HG03460 (cell line): ENCODE measurements around the gene SEZ6L.

Experiments used
- ATAC-seq: cut with Tn5 transposase; IDR thresholded peaks from one replicate; pipeline ENCODE4 v1.9.1; 2021; ENCODE audit not compliant: unreplicated experiment

Gene SEZ6L

GRCh38 chr22:26239581-26239980, 70.3 kb downstream of the SEZ6L start:
- ATAC-seq: no peak

GRCh38 chr22:26241361-26241760, 72.1 kb downstream of the SEZ6L start:
- no peak for ATAC-seq

DNA sequence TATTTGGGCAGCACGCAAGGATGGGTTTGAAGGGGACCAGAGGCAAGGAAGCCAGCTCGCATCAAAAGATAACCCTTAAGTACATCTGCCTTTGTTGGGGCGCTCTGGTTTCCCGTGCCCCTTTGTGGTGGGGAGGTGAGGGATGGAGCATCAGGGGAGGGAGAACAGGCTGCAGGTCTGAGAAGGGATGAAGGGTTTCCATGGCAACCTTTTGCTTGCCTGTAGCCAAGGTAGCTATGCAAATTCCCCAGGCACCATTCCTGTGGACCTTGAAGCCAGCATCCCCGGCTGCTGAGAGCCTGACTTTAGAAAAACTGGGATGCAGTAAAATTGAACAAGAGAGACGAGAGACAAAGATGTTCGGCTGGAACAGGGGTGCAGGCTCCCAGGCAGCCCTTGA, 75.7 kb downstream of the SEZ6L start:
- ATAC-seq: no peak

DNA sequence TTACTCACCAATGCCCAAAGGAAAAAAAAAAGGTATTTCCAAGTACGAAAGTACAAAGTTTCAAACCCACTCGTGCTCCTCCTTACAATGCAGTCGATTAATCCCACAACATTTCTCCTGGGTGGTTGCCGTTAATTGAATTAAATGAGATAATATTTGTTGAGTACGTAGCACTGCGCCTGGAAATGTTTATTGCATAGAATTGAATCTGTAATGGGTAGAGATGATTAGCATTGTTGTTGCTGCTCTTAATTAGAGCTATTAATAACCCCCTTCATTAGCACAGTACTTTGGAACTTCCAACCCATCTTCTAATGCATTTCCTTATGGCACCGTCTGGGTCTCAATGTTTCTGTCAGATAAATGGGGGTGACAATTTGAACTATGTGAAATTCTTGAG, 77.3 kb downstream of the SEZ6L start:
- ATAC-seq: no peak

- ATAC-seq: no peak
These were observed 82.6 kb downstream of the SEZ6L start for GRCh38 chr22:26251869-26252268.

DNA sequence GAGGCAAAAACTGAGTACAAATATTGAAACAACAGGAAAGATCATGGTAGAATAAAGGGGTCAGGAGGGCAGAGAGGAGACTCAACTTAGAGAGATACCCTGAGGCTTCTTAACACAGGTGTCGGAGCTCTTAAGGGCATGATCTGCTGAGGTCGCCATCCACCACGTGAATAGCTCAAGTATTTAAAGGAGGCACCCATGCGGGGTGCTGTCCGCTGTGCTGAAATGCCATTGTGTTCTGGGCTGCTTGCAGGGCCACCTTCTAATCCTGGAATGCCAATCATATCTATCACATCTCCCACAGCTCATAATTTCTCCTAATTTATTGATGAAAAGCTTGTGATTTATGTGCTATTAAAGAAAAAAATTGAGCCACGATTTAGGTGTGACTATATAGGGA, 90.2 kb downstream of the SEZ6L start:
- ATAC-seq: no peak

DNA sequence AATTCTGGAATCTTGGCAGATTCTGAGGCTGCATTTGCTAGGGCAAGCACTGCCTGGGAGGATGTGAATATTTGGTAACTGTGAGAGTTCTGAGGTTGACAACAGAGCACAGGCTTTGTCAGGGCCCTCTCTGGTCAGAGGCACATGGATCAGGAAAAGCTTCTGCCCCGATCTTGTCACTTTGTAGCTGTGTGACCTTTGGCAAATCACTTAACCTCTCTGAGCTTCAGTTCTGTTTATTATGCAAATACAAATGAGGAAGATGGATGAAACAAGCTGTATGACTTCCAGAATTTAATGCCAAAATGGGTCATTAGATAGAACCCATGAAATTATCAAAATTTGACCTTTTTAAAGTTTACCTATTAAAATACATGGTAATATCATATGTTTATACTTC, 94.9 kb downstream of the SEZ6L start:
- ATAC-seq: no peak

DNA sequence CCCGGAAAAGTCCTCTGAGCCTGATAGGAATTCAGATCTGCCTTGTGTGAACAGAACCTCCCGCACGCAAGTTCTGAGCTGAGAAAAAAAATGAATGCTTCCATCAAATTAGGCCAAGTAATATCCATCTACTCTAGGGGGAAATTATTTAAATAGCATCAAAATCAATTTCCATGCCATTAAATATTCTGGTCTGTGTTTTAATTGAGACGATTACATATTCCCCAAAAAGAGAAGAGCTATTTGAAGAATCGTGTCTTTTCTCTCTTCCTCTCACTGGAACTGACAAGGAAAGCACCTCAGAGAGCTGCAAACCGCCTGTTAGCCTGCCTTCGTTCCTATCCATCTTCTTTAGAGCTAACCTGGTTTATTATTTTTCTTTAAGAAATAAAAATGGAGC, 96.0 kb downstream of the SEZ6L start:
- ATAC-seq: no peak

DNA sequence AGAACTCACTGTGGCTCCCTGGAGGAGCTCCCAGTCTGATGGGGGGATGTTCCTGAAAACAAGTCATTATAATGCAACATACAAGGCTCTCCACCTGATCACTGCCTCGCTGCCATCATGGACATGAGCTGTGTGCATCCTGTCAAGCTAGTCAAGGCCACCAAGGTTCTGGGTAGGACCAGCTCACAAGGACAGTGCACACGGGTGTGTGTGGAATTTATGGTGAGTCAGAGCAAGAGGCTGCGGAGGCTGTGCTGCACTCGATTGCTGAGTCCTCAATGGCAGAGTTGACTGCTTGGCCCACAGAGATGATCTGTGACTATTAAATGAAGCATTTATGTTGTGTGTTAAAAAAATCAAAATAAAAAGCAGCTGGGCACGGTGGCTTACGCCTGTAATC, 96.6 kb downstream of the SEZ6L start:
- no peak for ATAC-seq

DNA sequence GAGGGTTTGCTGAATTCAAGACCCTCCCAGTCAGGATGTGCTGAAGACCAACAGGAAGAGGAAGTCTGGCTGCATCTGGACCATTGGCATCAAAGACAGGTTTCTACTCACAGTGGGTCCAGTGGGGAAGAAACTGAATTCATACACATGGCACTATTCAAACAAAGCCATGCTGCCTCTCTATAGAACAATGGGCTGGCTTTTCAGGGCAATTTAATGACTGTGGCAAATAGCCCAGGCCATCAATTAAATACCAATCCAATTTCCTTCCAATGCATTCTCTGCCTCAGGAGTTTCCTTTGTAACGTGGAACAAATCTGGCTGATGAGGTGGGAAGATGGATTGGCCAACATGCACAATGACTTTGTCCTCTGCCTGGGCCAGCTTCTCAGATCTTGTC, 98.6 kb downstream of the SEZ6L start:
- ATAC-seq: no peak

DNA sequence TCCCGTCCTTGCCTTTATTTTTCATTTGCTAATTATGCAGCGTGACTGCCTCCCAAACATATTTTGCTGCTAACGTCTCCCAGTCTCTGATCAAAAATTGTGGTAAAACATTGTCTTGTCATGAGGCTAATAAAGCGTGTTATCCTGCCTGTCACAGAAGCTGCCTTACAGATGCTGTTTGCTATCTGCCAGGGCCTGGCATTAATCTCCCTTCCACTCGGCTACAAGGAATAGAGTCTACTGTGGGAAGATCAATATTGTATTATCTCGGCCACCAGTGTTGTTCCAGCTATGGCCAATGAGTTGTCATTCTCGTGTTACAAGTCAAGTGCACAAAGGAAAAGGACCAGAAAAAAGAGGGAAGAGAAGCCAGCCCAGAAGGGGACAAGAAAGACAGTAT, 100.3 kb downstream of the SEZ6L start:
- no peak for ATAC-seq

DNA sequence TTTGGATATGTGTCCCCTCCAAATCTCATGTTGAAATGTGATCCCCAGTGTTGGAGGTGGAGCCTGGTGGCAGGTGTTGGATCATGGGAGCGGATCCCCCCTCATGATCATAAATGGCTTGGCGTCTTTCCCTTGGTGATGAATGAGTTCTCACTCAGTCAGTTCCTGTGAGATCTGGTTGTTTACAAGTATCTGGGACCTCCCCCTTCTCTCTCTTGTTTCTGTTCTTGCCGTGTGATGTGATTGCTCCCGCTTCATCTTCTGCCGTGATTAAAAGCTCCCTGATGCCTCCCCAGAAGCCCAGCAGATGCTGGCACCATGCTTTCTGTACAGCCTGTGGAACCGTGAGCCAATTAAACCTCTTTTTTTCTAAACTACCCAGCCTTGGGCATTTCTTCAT, 102.2 kb downstream of the SEZ6L start:
- no peak for ATAC-seq

GRCh38 chr22:26273011-26273675, 103.9 kb downstream of the SEZ6L start:
- no peak for ATAC-seq

DNA sequence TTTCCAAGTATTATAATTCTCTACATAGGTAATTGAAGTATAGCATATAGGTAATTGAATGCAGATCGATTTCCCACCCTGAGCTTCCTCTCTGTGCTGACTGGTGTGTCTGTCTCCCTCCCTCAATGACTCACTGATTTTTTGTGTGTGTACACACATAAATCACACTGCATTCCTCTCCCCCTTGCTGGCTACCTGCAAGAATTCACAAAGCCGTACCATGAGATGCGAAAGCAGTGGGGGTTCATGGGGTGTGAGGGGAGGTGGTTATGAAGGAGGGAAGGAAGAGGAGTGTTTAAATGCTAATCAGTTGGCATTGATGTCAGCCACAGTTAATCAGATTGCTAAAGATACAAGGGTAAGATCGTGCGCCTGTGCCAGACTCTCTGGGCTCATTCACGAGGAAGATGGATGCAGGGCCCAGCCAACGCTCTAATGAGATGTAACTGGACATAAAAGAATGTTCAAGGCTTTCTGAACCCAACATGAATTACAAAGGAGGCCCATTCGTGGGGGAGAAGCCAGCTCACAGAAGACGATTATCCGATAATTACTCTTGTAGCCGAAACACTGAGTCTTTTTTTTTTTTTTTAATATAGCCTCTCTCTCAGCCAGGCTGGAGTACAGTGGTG, 107.4 kb downstream of the SEZ6L start:
- ATAC-seq: no peak

DNA sequence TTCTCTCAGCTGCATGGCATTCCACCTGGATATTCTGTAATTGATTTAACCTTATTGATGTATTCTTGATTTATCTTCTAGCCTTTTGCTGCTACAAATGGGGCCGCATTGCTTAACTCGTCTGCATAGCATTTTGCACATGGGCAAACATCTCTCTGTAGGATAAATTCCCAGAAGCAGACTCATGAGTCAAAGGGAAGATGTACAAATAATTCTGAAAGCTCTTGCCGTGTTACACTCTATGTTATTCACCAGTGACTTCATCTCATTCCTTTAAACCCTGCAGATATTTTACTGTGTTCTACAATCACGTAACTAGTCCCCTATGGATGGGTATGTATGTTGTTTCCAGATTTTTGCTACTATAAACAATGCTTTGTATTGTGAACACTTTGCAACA, 112.7 kb downstream of the SEZ6L start:
- no peak for ATAC-seq

DNA sequence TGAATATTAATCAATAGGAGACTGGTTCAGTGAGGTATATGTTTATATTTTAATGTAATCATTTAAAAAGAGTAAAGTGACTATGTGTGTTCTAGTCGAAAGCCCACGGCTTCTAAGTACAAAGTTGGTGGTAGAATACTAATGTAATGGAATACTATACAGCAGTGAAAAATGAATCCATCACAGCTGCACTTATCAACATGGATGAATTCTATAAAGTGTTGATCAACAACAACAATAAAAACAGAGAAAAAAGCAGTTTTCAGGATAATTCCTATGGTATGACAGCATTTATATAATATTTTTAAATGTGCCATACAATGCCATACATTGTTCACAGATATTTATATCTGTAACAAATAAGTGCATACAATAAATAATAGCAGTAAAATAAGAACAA, 114.1 kb downstream of the SEZ6L start:
- no peak for ATAC-seq

- no peak for ATAC-seq
These were observed 116.4 kb downstream of the SEZ6L start for GRCh38 chr22:26285632-26286031.

DNA sequence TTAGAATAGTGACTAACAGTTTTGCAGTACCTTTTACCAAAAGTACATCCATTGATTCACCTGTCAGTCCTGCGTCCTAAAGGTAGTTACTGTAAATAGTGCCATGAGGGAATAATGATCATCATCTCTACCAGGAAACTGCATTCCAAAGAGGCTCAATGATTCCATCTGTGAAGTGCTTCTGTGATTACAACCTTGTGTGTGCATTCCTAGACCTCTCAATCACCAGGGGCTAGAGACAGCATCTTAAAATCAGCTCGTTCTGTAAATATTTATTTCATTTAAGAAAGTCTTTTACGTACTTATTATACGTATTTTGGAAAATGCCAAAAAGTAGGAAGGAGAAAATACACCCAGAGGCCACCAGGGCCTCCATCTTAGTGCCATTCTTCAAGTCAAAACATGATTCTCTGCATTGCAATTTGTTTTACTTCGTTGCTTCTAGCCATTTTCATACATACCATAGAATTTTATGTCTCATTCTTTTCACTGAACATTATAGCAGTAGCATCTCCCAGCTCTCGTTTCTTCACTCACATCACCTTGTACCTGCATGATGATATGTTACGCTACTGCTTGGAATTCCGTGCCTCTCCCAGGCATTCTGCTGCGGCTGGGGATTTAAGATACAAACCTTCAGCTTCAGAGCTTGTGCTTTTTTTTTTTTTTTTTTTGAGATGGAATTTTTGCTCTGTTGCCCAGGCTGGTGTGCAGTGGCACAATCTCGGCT, 117.0 kb downstream of the SEZ6L start:
- ATAC-seq: no peak

DNA sequence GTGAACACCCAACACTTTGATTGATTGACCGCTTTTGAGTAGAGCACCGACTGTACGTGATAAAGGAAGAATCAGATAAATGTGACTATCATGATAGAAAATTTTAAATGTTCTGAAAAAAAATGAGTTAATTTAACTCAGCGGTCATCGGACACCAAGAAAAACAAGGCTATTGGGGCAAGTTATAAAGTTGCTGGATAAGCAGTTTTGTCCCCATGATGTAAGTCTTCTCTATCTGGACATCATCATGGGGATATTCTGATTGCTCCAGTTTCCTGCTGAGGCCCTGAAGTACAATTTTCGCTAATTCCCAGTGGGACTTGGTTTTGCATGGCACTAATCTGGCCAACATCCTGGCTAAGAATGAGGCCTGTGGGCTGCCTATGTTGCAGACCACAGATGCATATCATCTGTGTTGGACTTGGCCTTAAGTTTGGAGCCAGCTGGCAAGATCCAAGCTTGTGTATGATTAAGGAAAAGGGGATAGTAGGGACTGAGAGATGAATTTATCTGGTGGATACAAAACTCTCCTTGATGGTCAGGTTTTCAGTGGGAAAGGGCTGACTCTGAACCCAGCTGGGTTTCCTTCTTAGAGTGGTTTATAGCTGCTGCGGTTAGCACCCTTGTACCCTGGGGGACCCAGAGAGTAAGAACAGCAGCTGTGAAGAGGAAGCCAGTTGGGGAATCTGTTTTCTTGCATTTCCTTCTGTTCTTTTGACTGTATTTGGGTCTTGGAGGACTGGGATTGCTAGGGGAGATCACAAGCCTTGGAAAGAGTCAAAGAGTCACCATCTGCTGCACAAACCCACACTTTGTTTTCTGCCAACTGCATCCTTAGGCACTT, 118.3 kb downstream of the SEZ6L start:
- ATAC-seq: no peak

DNA sequence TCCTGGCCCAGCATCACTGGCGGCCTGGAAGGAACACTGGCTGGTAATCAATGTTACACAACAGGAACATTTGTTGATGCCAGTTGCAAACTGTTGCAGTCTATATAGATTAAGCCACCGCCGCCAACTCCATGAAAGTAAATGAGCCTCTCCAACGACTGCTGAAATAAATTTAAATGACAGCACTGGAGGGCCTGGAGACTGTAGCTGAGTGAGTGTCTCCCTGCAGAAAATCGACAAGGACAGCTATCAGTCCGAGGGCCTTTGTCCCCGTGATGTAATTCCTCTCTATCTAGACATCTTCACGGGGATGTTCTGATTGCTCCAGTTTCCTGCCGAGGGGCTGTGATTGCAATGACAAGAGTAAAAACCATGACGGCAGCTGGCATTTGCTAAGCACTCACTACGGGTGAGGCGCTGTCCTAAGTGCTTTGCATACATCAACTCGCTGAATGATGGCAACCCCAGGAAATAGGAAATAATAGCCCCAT, 120.4 kb downstream of the SEZ6L start:
- no peak for ATAC-seq

- ATAC-seq: no peak
These were observed 122.8 kb downstream of the SEZ6L start for GRCh38 chr22:26291940-26292666.
